GM23338 (cell line): ENCODE results near the gene NGEF.

Experiments
- CTCF ChIP-seq, 2 experiments: fragments of 200-600 bp in 1 of 2; sonication (generic) in 1 of 2; conservative IDR thresholded peaks; 2 replicates each; pipeline versions ENCODE4 v1.5.1 to v1.6.1; 2016 to 2017; ENCODE audit warnings: antibody characterized with exemption in 2 of 2, low read depth in 2 of 2, mild to moderate bottlenecking in 2 of 2, moderate library complexity in 1 of 2
- ETS1 ChIP-seq: IDR thresholded peaks from 2 replicates; pipeline ENCODE4 v1.6.1; 2016; ENCODE audit warnings: antibody characterized with exemption
- EZH2 ChIP-seq: fragments of 200-600 bp; sonication (generic); IDR thresholded peaks from one replicate; pipeline ENCODE4 v1.8.0; 2017; ENCODE audit warnings: antibody characterized with exemption, mild to moderate bottlenecking, low read depth; ENCODE audit not compliant: unreplicated experiment
- POLR2AphosphoS5 ChIP-seq: IDR thresholded peaks from 2 replicates; pipeline ENCODE4 v1.6.1; 2016; ENCODE audit warnings: antibody characterized with exemption, low read depth
- TF ChIP-seq, protein P1 (sequence below): IDR thresholded peaks from one replicate; pipeline ENCODE4 v1.6.1; 2018; ENCODE audit warnings: antibody characterized with exemption; ENCODE audit not compliant: unreplicated experiment

DNA sequence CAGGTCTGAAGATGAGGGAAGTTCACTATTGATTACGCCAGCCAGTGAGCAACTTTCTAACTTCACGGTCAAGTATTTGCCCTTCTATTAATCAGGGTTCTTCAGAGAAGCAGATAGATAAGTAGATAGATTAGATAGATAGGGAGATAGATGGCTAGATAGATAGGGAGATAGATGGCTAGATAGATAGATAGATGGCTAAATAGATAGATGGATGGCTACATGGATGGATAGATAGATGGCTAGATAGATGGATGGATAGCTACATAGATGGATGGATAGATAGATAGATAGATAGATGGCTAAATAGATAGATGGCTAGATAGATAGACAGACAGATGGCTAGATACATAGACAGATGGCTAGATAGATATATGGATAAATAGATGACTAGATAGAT, 42.3 kb upstream of the NGEF start:
- TF ChIP-seq CTCF (conservative IDR thresholded peaks at IDR 0.05; ENCODE audit: low read depth in 2 of 2) (no peak), POLR2AphosphoS5 (no peak), EZH2 (no peak), ETS1 (no peak)
- TF ChIP-seq, protein P1, sequence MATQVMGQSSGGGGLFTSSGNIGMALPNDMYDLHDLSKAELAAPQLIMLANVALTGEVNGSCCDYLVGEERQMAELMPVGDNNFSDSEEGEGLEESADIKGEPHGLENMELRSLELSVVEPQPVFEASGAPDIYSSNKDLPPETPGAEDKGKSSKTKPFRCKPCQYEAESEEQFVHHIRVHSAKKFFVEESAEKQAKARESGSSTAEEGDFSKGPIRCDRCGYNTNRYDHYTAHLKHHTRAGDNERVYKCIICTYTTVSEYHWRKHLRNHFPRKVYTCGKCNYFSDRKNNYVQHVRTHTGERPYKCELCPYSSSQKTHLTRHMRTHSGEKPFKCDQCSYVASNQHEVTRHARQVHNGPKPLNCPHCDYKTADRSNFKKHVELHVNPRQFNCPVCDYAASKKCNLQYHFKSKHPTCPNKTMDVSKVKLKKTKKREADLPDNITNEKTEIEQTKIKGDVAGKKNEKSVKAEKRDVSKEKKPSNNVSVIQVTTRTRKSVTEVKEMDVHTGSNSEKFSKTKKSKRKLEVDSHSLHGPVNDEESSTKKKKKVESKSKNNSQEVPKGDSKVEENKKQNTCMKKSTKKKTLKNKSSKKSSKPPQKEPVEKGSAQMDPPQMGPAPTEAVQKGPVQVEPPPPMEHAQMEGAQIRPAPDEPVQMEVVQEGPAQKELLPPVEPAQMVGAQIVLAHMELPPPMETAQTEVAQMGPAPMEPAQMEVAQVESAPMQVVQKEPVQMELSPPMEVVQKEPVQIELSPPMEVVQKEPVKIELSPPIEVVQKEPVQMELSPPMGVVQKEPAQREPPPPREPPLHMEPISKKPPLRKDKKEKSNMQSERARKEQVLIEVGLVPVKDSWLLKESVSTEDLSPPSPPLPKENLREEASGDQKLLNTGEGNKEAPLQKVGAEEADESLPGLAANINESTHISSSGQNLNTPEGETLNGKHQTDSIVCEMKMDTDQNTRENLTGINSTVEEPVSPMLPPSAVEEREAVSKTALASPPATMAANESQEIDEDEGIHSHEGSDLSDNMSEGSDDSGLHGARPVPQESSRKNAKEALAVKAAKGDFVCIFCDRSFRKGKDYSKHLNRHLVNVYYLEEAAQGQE: no peak
